Natural killer cell (primary cell): ENCODE data around the gene BBS1. TPM values are rescaled to one million over a fixed set of nuclear protein-coding genes. Genes with fewer than 3 reads are reported as not detected.
"Not testable (repeated sequence)": the region's sequence is repeated elsewhere in the genome, so short reads cannot be mapped to it uniquely, and the experiment has no call there.

ENCODE experiments used
- ATAC-seq, 3 donors: fragments of 150-1000 bp in 2 of 3; fragments of 200-7000 bp in 1 of 3; cut with Tn5 transposase; 1 replicate in 1 of 3; 2 replicates in 2 of 3; pipeline ENCODE4 v1.10.0; 2021; ENCODE audit warnings: mild to moderate bottlenecking in 2 of 3, moderate library complexity in 2 of 3
- DNase-seq, 2 donors: peaks; one replicate each; pipeline versions ENCODE4 v3.0.0 to v3.0.0-alpha.2; 2013 to 2021; ENCODE audit warnings: mixed read lengths in 1 of 2
- H3K27ac ChIP-seq: one replicate; pipeline ENCODE4 v1.5.1; 2013; ENCODE audit warnings: mild to moderate bottlenecking, low read length
- H3K27me3 ChIP-seq: one replicate; pipeline ENCODE4 v1.6.1; 2013; ENCODE audit warnings: low read length; ENCODE audit not compliant: control insufficient read depth, insufficient read depth
- H3K36me3 ChIP-seq: one replicate; pipeline ENCODE4 v1.6.1; 2013; ENCODE audit warnings: low read length; ENCODE audit not compliant: control insufficient read depth, insufficient read depth
- H3K4me1 ChIP-seq: one replicate; pipeline ENCODE4 v1.6.1; 2013; ENCODE audit warnings: low read length; ENCODE audit not compliant: control insufficient read depth, insufficient read depth
- H3K4me3 ChIP-seq: one replicate; pipeline ENCODE4 v1.5.1; 2013; ENCODE audit warnings: low read length
- H3K9me3 ChIP-seq: one replicate; pipeline ENCODE4 v1.6.1; 2013; ENCODE audit warnings: low read length; ENCODE audit not compliant: control insufficient read depth, insufficient read depth
- H3K27ac Mint-ChIP-seq, 2 donors: one replicate each; pipeline ENCODE4 v1.8.0; 2022; ENCODE audit warnings: mild to moderate bottlenecking in 2 of 2, mixed read lengths in 2 of 2, moderate library complexity in 1 of 2
- H3K27me3 Mint-ChIP-seq, 2 donors: one replicate each; pipeline ENCODE4 v1.8.0; 2022; ENCODE audit warnings: low read depth in 2 of 2, mixed read lengths in 2 of 2
- H3K36me3 Mint-ChIP-seq: one replicate; pipeline ENCODE4 v1.8.0; 2022; ENCODE audit warnings: mixed read lengths
- H3K4me1 Mint-ChIP-seq, 2 donors: one replicate each; pipeline ENCODE4 v1.8.0; 2022; ENCODE audit warnings: mixed read lengths in 2 of 2
- H3K4me3 Mint-ChIP-seq: one replicate; pipeline ENCODE4 v1.8.0; 2022; ENCODE audit warnings: mild to moderate bottlenecking, moderate library complexity, mixed read lengths
- H3K9me3 Mint-ChIP-seq, 2 donors: one replicate each; pipeline ENCODE4 v1.8.0; 2022; ENCODE audit warnings: mixed read lengths in 2 of 2
- CTCF ChIP-seq: fragments of 200-600 bp; IDR thresholded peaks from one replicate; pipeline ENCODE4 v1.8.0; 2022; ENCODE audit warnings: antibody characterized with exemption
- WGBS: methylation state at CpG from one replicate; pipeline ENCODE4 v1.1.7; 2013; ENCODE audit warnings: missing lambda C conversion rate; ENCODE audit not compliant: insufficient coverage; 5-methylcytosine and 5-hydroxymethylcytosine counted together
- intact Hi-C: fragments of 100-400 bp; cut with micrococcal nuclease; formaldehyde crosslinking; loops from one replicate; pipeline ENCODE4 v1.14.2; 2022
- total RNA-seq, 4 donors: library from RNA; stranded (reverse); fragments of 120-200 nt in 1 of 4; gene quantifications; one replicate each; pipeline versions ENCODE4 v1.2.3 to v1.2.4, GENCODE V29; 2013 to 2022

Gene BBS1
- 10 to 100 TPM; 12.5 to 22.5 (median 18.1) TPM for total RNA-seq
- 15.8 TPM for total RNA-seq (2013)

GRCh38 chr11:66510271-66510989 is at the start of gene BBS1:
Gene BBS1, plus strand, starts transcription at chr11:66510635. Its CDS starts 25 bp downstream, at chr11:66510660.
- intact Hi-C loops, result no loop called here
- Histone ChIP-seq H3K4me1 (peaks cover 12% of the 10 kb centered on the region), H3K36me3 (no peaks in the 10 kb centered on the region), H3K27ac (no peak within 1 kb of the TSS), H3K4me3 (peak within 1 kb of the TSS; percentile 53), H3K27me3 (no peaks in the 10 kb centered on the region), H3K9me3 (no peaks in the 10 kb centered on the region)
- H3K27ac Mint-ChIP-seq, result peak within 1 kb of the TSS in 1 of 2 donors; percentile 79
- DNase-seq, result peak; percentile 74 to 89
- peak within 1 kb of the TSS; percentile 86 for H3K4me3 Mint-ChIP-seq
- TF ChIP-seq CTCF, result no peak
- under 1% methylated on average over 31 of the region's 31 CpGs for whole genome bisulfite sequencing
- peak; percentile 91 to 98 (median 98) for ATAC-seq
- no peaks in the 10 kb centered on the region for H3K27me3 Mint-ChIP-seq
- peaks cover 11 to 14% of the 10 kb centered on the region in 2 donors for H3K4me1 Mint-ChIP-seq
- H3K9me3 Mint-ChIP-seq, result no peaks in the 10 kb centered on the region
- no peaks in the 10 kb centered on the region for H3K36me3 Mint-ChIP-seq

- no peaks in the 10 kb centered on the region for H3K36me3 ChIP-seq
- H3K4me3 ChIP-seq, result no peak overlapping the region
- DNase-seq (no peak), ATAC-seq (no peak)
- TF ChIP-seq CTCF, result no peak
- no peaks in the 10 kb centered on the region for H3K9me3 Mint-ChIP-seq
- no peaks in the 10 kb centered on the region for H3K27me3 Mint-ChIP-seq
- H3K36me3 Mint-ChIP-seq, result no peaks in the 10 kb centered on the region
- peaks cover 8 to 14% of the 10 kb centered on the region in 2 donors for H3K4me1 Mint-ChIP-seq
- intact Hi-C loops, result no loop called here
- no peak overlapping the region for H3K4me3 Mint-ChIP-seq
- peaks cover 21% of the 10 kb centered on the region for H3K4me1 ChIP-seq
- no peaks in the 10 kb centered on the region for H3K9me3 ChIP-seq
- no peaks in the 10 kb centered on the region for H3K27me3 ChIP-seq
- H3K27ac ChIP-seq, result no peak overlapping the region
- H3K27ac Mint-ChIP-seq, result no peak overlapping the region
Observed at GRCh38 chr11:66462010-66462409, 48.4 kb upstream of the BBS1 start.

GRCh38 chr11:66462911-66463310 is 47.5 kb upstream of the BBS1 start:
- Histone ChIP-seq H3K36me3 (no peaks in the 10 kb centered on the region), H3K9me3 (no peaks in the 10 kb centered on the region), H3K4me1 (peaks cover 29% of the 10 kb centered on the region), H3K27ac (no peak overlapping the region), H3K27me3 (no peaks in the 10 kb centered on the region), H3K4me3 (no peak overlapping the region)
- peaks cover 13 to 21% of the 10 kb centered on the region in 2 donors for H3K4me1 Mint-ChIP-seq
- no peak for TF ChIP-seq CTCF
- no peak overlapping the region for H3K4me3 Mint-ChIP-seq
- DNase-seq (no peak), ATAC-seq (no peak)
- H3K27me3 Mint-ChIP-seq, result no peaks in the 10 kb centered on the region
- H3K36me3 Mint-ChIP-seq, result no peaks in the 10 kb centered on the region
- no peak overlapping the region for H3K27ac Mint-ChIP-seq
- intact Hi-C loops, result no loop called here
- H3K9me3 Mint-ChIP-seq, result no peaks in the 10 kb centered on the region
- 95% methylated on average over 3 of the region's 3 CpGs for WGBS

- H3K27me3 ChIP-seq, H3K27ac Mint-ChIP-seq, H3K36me3 ChIP-seq, intact Hi-C loops, H3K36me3 Mint-ChIP-seq, DNase-seq, H3K27me3 Mint-ChIP-seq, H3K9me3 ChIP-seq, H3K9me3 Mint-ChIP-seq, H3K27ac ChIP-seq, ATAC-seq, H3K4me3 ChIP-seq: not testable (repeated sequence)
- H3K4me3 Mint-ChIP-seq, result peak overlapping the region; percentile 18
- peaks cover 13 to 21% of the 10 kb centered on the region in 2 donors for H3K4me1 Mint-ChIP-seq
- H3K4me1 ChIP-seq, result peaks cover 26% of the 10 kb centered on the region
- no CpG with 5 or more reads among the region's 5 CpGs for WGBS
Observed at GRCh38 chr11:66464116-66464515, 46.3 kb upstream of the BBS1 start.
